GM23248 (cell line): ENCODE data around the gene TMEM8B.

Source experiments
- EZH2 ChIP-seq: fragments of 200-600 bp; sonication (generic); IDR thresholded peaks from 2 replicates; pipeline ENCODE4 v1.6.1; 2018; ENCODE audit warnings: antibody characterized with exemption, mild to moderate bottlenecking; ENCODE audit not compliant: insufficient read depth, poor library complexity, severe bottlenecking
- EZH2phosphoT487 ChIP-seq: fragments of 200-600 bp; sonication (generic); IDR thresholded peaks from 2 replicates; pipeline ENCODE4 v1.6.1; 2018; ENCODE audit warnings: antibody characterized with exemption, moderate library complexity, mild to moderate bottlenecking, low read depth; ENCODE audit not compliant: insufficient read depth

DNA sequence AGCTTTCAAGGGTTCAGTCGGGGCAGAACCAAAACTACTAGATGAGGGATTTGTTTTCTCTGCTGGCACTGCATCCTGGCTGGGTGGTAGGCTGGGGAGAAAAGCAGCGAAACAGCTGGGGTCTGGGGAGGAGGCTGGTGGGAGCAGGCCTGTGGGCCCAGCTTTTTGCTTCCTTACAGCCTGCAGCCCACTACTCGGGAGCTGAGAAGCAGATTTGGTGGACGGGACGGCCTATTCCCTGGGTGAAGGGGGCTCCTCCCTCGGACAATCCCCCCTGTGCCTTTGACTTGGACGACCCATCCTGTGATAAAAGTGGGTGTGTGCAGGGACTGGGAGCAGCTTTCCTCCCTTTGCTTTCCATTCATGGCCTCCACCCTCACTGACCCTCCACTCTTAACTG is 28.5 kb upstream of the TMEM8B start:
- no peak for TF ChIP-seq EZH2phosphoT487
- no peak for TF ChIP-seq EZH2
